HEK293 (cell line): ENCODE measurements around the gene CFAP46.

ENCODE experiments used
- CTCF ChIP-seq: fragments of 450-650 bp; formaldehyde crosslinking; IDR thresholded peaks from 2 replicates; pipeline ENCODE4 v1.5.1; 2016; ENCODE audit warnings: missing biosample characterization, missing genetic modification characterization
- MEIS1 ChIP-seq: sonication (generic); formaldehyde crosslinking; IDR thresholded peaks from 2 replicates; pipeline ENCODE4 v1.8.1; 2022; ENCODE audit warnings: missing genetic modification reagents, mild to moderate bottlenecking, borderline replicate concordance
- SP2 ChIP-seq: fragments of 450-650 bp; formaldehyde crosslinking; IDR thresholded peaks from 2 replicates; pipeline ENCODE4 v1.5.1; 2016; ENCODE audit warnings: missing biosample characterization, missing genetic modification characterization
- SP3 ChIP-seq: fragments of 450-650 bp; formaldehyde crosslinking; IDR thresholded peaks from 2 replicates; pipeline ENCODE4 v1.5.1; 2016; ENCODE audit warnings: missing biosample characterization, missing genetic modification characterization
- YY1 ChIP-seq: fragments of 450-650 bp; formaldehyde crosslinking; IDR thresholded peaks from 2 replicates; pipeline ENCODE4 v1.5.1; 2018; ENCODE audit warnings: missing biosample characterization, missing genetic modification characterization
- ZBTB1 ChIP-seq: fragments of 450-650 bp; formaldehyde crosslinking; IDR thresholded peaks from 2 replicates; pipeline ENCODE4 v1.5.1; 2016; ENCODE audit warnings: missing biosample characterization, missing genetic modification characterization
- ZBTB44 ChIP-seq: fragments of 450-650 bp; IDR thresholded peaks from 2 replicates; pipeline ENCODE4 v1.5.1; 2018; ENCODE audit warnings: missing biosample characterization, mild to moderate bottlenecking, missing genetic modification characterization
- ZNF391 ChIP-seq: fragments of 450-650 bp; formaldehyde crosslinking; IDR thresholded peaks from 2 replicates; pipeline ENCODE4 v1.5.1; 2016; ENCODE audit warnings: low read depth, missing biosample characterization, missing genetic modification characterization, borderline replicate concordance
- ZNF768 ChIP-seq: fragments of 450-650 bp; formaldehyde crosslinking; IDR thresholded peaks from 2 replicates; pipeline ENCODE4 v1.5.1; 2018; ENCODE audit warnings: missing biosample characterization, mild to moderate bottlenecking, missing genetic modification characterization

DNA sequence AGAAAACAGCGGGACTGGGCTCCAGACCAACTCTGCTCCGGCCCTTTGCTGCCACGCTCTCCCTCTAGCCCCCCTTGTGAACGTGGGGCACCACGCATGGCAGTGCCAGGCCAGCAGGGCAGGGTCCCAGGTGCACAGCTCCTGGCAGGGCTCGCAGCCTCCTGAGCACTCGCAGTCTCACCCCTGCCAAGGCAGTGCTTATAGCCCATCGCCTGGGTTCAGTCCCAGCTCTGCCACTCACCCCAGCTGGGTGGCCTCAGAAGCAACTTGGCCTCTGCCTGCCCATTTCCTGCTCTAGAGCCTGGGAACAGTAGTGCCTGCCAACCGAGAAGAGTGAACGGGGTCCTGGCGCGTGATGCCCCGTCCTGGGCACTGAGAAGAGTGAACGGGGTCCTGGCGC, 36.3 kb downstream of the CFAP46 start:
- TF ChIP-seq YY1 (tag by site-specific recombination) (no peak), SP2 (tag by site-specific recombination) (no peak), SP3 (tag by site-specific recombination) (no peak), ZBTB1 (no peak), CTCF (tag by site-specific recombination) (no peak), ZNF768 (no peak), MEIS1 (CRISPR knock-in tag) (no peak), ZNF391 (tag by site-specific recombination) (no peak), ZBTB44 (tag by site-specific recombination) (no peak)
